ENCODE results near the gene CTF1. TPM values are rescaled to one million over a fixed set of nuclear protein-coding genes. Genes with fewer than 3 reads are reported as not detected.

The CTF1 gene
- total RNA-seq, 1 donor from 2014 or later: 2.1 TPM

Small RNA genes within 50 kb of the gene (small RNA-seq; reads per million reads assigned to genes)
- gene AC135048.1 (ENCODE audit: low replicate concordance): not detected
- gene MIR4519 (ENCODE audit: low replicate concordance): not detected
- not detected for gene MIR762 (ENCODE audit: low replicate concordance)

Other genes starting within 250 kb of the CTF1 start
- 10.4 TPM for gene PRR14, start 245.7 kb upstream of the CTF1 start, total RNA-seq
- gene FBRS, start 238.2 kb upstream of the CTF1 start, total RNA-seq: 16.5 TPM
- 35.6 TPM for gene SRCAP, start 197.4 kb upstream of the CTF1 start, total RNA-seq
- gene PHKG2, start 148.2 kb upstream of the CTF1 start, total RNA-seq: 9.3 TPM
- gene CFAP119, start 134.6 kb upstream of the CTF1 start, total RNA-seq: 2.2 TPM
- gene RNF40, start 134.3 kb upstream of the CTF1 start, total RNA-seq: 83.2 TPM
- gene ZNF629, start 109.4 kb upstream of the CTF1 start, total RNA-seq: 10.8 TPM
- 24.2 TPM for gene BCL7C, start 2.5 kb upstream of the CTF1 start, total RNA-seq
- gene FBXL19, start 27.0 kb downstream of the CTF1 start, total RNA-seq: 9.3 TPM
- gene ORAI3, start 52.5 kb downstream of the CTF1 start, total RNA-seq: 15.7 TPM
- 4.6 TPM for gene SETD1A, start 61.1 kb downstream of the CTF1 start, total RNA-seq
- 15.9 TPM for gene HSD3B7, start 88.6 kb downstream of the CTF1 start, total RNA-seq
- gene STX1B, start 114.0 kb downstream of the CTF1 start, total RNA-seq: 0.92 TPM
- 26.8 TPM for gene STX4, start 136.9 kb downstream of the CTF1 start, total RNA-seq
- gene ZNF668, start 177.6 kb downstream of the CTF1 start, total RNA-seq: 5.0 TPM
- gene ZNF646, start 177.8 kb downstream of the CTF1 start, total RNA-seq: 14.7 TPM
- 2.9 TPM for gene PRSS53, start 192.3 kb downstream of the CTF1 start, total RNA-seq
- gene VKORC1, start 198.2 kb downstream of the CTF1 start, total RNA-seq: 64.2 TPM
- 13.0 TPM for gene BCKDK, start 211.8 kb downstream of the CTF1 start, total RNA-seq
- gene KAT8, start 221.1 kb downstream of the CTF1 start, total RNA-seq: 55.5 TPM
- gene PRSS8, start 239.1 kb downstream of the CTF1 start, total RNA-seq: 17.6 TPM